ENCODE data around the gene ZFP36L2. TPM values are rescaled to one million over a fixed set of nuclear protein-coding genes. Genes with fewer than 3 reads are reported as not detected.

Gene ZFP36L2
- total and polyA plus RNA-seq, 9 of the 15 experiments (the other 6 are each of a cell fraction or from before 2014, with no cell fraction given) = 4.1 to 60.6 (median 20.3) TPM

DNA sequence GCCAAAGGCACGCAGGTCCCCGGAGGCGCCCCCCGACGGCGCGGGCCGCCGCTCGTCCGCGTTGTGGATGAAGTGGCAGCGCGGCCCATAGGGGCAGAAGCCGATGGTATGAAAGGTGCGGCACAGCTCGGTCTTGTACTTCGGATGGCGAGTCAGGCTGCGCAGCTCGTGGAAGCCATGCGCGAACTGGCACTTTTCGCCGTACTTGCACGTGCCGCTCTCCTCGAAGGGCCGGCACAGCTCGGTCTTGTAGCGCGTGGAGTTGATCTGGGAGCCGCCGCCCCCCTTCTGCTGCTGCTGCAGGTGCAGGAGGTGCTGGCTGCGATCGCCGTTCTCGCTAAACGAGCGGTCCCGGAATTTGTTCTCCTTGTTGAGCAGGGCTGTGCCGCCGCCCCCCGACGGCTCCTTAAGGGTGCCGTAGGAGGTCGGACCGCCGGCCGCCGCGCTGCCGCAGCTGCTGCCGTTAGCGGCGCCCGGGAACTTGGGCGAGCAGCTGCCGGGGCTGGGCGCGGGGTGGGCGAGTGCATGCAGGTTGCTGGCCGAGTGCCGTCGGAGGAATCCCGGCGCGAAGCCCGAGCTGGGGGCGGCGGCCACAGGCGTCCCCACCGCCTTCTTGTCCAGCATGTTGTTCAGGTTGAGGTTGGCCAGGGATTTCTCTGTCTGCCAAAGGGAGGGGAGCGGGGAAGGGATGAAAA, 1.2 kb downstream of the ZFP36L2 start (continued):
- TF ChIP-seq HDAC2 (IDR thresholded peaks at IDR 0.05) (0 out of 2 replicates have a peak, but pooled peaks have one; percentile 23), MAX (CRISPR knock-in tag; IDR thresholded peaks at IDR 0.05) (peak; percentile 86), PRPF4 (IDR thresholded peaks at IDR 0.05; ENCODE audit: insufficient read depth, low read depth, low read length, poor library complexity, severe bottlenecking) (peak; percentile 58), RBBP5 (IDR thresholded peaks at IDR 0.05; ENCODE audit: borderline replicate concordance, insufficient read depth, low read length, poor library complexity, severe bottlenecking) (peak; percentile 83), ZNF589 (CRISPR knock-in tag; IDR thresholded peaks at IDR 0.05; ENCODE audit: low read depth) (peak; percentile 68; the same call in 1 of the 2 replicates), FOXA3 (CRISPR knock-in tag; conservative IDR thresholded peaks at IDR 0.05 in 1 of 2, IDR thresholded peaks at IDR 0.05 in 1 of 2) (peak in 1 of 2 experiments; percentile 46; a peak in 1 of 4 replicates), PBX2 (CRISPR knock-in tag; IDR thresholded peaks at IDR 0.05; ENCODE audit: low read depth) (no peak), PBX2 (tag; conservative IDR thresholded peaks at IDR 0.05; ENCODE audit: low read depth) (no peak), ZNF830 (CRISPR knock-in tag; IDR thresholded peaks at IDR 0.05) (no peak), POLR3G (IDR thresholded peaks at IDR 0.05; ENCODE audit: extremely low read depth, insufficient read length, insufficient replicate concordance) (no peak), SOX6 (IDR thresholded peaks at IDR 0.05) (no peak), LCOR (CRISPR knock-in tag; IDR thresholded peaks at IDR 0.05) (peak; percentile 62; the same call in 1 of the 2 replicates), ZNF77 (CRISPR knock-in tag; IDR thresholded peaks at IDR 0.05) (no peak), BHLHE40 (IDR thresholded peaks at IDR 0.05; ENCODE audit: low read length) (peak; percentile 89), GMEB1 (CRISPR knock-in tag; IDR thresholded peaks at IDR 0.05) (no peak), SREBF1 (IDR thresholded peaks at IDR 0.05; ENCODE audit: borderline replicate concordance, low read depth, low read length) (no peak), NCOR1 (IDR thresholded peaks at IDR 0.05) (no peak), RUNX1 (IDR thresholded peaks at IDR 0.05; ENCODE audit: low read depth) (no peak)
- TF ChIP-seq, protein P1, sequence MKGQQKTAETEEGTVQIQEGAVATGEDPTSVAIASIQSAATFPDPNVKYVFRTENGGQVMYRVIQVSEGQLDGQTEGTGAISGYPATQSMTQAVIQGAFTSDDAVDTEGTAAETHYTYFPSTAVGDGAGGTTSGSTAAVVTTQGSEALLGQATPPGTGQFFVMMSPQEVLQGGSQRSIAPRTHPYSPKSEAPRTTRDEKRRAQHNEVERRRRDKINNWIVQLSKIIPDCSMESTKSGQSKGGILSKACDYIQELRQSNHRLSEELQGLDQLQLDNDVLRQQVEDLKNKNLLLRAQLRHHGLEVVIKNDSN (CRISPR knock-in tag; IDR thresholded peaks at IDR 0.05) = no peak
- TF ChIP-seq, protein P2, sequence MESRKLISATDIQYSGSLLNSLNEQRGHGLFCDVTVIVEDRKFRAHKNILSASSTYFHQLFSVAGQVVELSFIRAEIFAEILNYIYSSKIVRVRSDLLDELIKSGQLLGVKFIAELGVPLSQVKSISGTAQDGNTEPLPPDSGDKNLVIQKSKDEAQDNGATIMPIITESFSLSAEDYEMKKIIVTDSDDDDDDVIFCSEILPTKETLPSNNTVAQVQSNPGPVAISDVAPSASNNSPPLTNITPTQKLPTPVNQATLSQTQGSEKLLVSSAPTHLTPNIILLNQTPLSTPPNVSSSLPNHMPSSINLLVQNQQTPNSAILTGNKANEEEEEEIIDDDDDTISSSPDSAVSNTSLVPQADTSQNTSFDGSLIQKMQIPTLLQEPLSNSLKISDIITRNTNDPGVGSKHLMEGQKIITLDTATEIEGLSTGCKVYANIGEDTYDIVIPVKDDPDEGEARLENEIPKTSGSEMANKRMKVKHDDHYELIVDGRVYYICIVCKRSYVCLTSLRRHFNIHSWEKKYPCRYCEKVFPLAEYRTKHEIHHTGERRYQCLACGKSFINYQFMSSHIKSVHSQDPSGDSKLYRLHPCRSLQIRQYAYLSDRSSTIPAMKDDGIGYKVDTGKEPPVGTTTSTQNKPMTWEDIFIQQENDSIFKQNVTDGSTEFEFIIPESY (CRISPR knock-in tag; IDR thresholded peaks at IDR 0.05) = peak; percentile 24; the same call in 1 of the 2 replicates

All from K562 (cell line).